Activated B cell treated with CpG ODN at 0.5 μM for 24 hours (primary cell): ENCODE results near the gene NTMT1. TPM values are rescaled to one million over a fixed set of nuclear protein-coding genes. Genes with fewer than 3 reads are reported as not detected.

ENCODE experiments used
- ATAC-seq: fragments of 200-7000 bp; cut with Tn5 transposase; one replicate; pipeline ENCODE4 v1.10.0; 2021; ENCODE audit warnings: low read depth, mild to moderate bottlenecking, moderate library complexity
- CTCF ChIA-PET: fragments of 350-600 bp; sonication (Branson Sonifier 250); formaldehyde crosslinking; loops from one replicate; lab custom pipeline; 2021; ENCODE audit warnings: antibody characterized with exemption; lab: Charles Lee
- POLR2A ChIA-PET: fragments of 350-600 bp; sonication (Branson Sonifier 250); formaldehyde crosslinking; loops from one replicate; lab custom pipeline; 2021; ENCODE audit warnings: antibody characterized with exemption; lab: Charles Lee
- DNase-seq: peaks from one replicate; pipeline ENCODE4 v3.0.0; 2022
- H3K27ac Mint-ChIP-seq: one replicate; pipeline ENCODE4 v1.8.0; 2020; ENCODE audit warnings: mixed read lengths
- H3K27me3 Mint-ChIP-seq: one replicate; pipeline ENCODE4 v1.8.0; 2021; ENCODE audit warnings: mixed read lengths
- H3K36me3 Mint-ChIP-seq: one replicate; pipeline ENCODE4 v1.8.0; 2021; ENCODE audit warnings: low read depth, mixed read lengths
- H3K4me1 Mint-ChIP-seq: one replicate; pipeline ENCODE4 v1.8.0; 2021; ENCODE audit warnings: mixed read lengths
- H3K4me3 Mint-ChIP-seq: one replicate; pipeline ENCODE4 v1.8.0; 2020; ENCODE audit warnings: mild to moderate bottlenecking, mixed read lengths
- H3K9me3 Mint-ChIP-seq: one replicate; pipeline ENCODE4 v1.8.0; 2020; ENCODE audit warnings: mixed read lengths
- intact Hi-C: fragments of 100-400 bp; cut with micrococcal nuclease; formaldehyde crosslinking; loops from one replicate; pipeline ENCODE4 v1.15.1; 2024
- total RNA-seq: library from RNA; stranded (reverse); gene quantifications from 2 replicates; pipeline ENCODE4 v1.2.3, GENCODE V29; 2022
- TF ChIP-seq, protein P1 (sequence below): fragments of 200-600 bp; IDR thresholded peaks from one replicate; pipeline ENCODE4 v1.8.0; 2022; ENCODE audit warnings: antibody characterized with exemption, mild to moderate bottlenecking

NTMT1 gene
- total RNA-seq, 1 donor from 2014 or later = 33.1 TPM

- no peaks in the 10 kb centered on the region for H3K9me3 Mint-ChIP-seq
- DNase-seq (no peak), ATAC-seq (no peak)
- H3K36me3 Mint-ChIP-seq = peaks cover 3% of the 10 kb centered on the region
- TF ChIP-seq, protein P1, sequence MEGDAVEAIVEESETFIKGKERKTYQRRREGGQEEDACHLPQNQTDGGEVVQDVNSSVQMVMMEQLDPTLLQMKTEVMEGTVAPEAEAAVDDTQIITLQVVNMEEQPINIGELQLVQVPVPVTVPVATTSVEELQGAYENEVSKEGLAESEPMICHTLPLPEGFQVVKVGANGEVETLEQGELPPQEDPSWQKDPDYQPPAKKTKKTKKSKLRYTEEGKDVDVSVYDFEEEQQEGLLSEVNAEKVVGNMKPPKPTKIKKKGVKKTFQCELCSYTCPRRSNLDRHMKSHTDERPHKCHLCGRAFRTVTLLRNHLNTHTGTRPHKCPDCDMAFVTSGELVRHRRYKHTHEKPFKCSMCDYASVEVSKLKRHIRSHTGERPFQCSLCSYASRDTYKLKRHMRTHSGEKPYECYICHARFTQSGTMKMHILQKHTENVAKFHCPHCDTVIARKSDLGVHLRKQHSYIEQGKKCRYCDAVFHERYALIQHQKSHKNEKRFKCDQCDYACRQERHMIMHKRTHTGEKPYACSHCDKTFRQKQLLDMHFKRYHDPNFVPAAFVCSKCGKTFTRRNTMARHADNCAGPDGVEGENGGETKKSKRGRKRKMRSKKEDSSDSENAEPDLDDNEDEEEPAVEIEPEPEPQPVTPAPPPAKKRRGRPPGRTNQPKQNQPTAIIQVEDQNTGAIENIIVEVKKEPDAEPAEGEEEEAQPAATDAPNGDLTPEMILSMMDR = no peak
- ChIA-PET CTCF (interaction anchor here (1.1 to 3.1 kb wide), 3 partner anchors 94 to 512 kb away, joined by 3 to 8 read pairs (median 3); no protein-coding TSS in a partner anchor), POLR2A (interaction anchor here (0.7 kb wide), 1 partner anchor 168 kb away, joined by 3 read pairs; no protein-coding TSS in a partner anchor)
- no peaks in the 10 kb centered on the region for H3K27me3 Mint-ChIP-seq
- intact Hi-C loops = loop anchor here (2.0 kb wide), 1 partner anchor 93 kb away; no protein-coding TSS in a partner anchor
- peaks cover 16% of the 10 kb centered on the region for H3K4me1 Mint-ChIP-seq
- H3K4me3 Mint-ChIP-seq = no peak overlapping the region
- H3K27ac Mint-ChIP-seq = no peak overlapping the region
These were observed 17.7 kb downstream of the NTMT1 start for GRCh38 chr9:129643706-129644105.

- ChIA-PET CTCF (interaction anchor here (1.1 kb wide), 1 partner anchor 93 kb away, joined by 3 read pairs; no protein-coding TSS in a partner anchor), POLR2A (no interaction called here)
- TF ChIP-seq, protein P1 = no peak
- H3K27ac Mint-ChIP-seq = no peak overlapping the region
- DNase-seq = no peak
- ATAC-seq = no peak
- H3K4me1 Mint-ChIP-seq = peaks cover 16% of the 10 kb centered on the region
- H3K9me3 Mint-ChIP-seq = no peaks in the 10 kb centered on the region
- intact Hi-C loops = no loop called here
- no peak overlapping the region for H3K4me3 Mint-ChIP-seq
- H3K27me3 Mint-ChIP-seq = no peaks in the 10 kb centered on the region
- peaks cover 2% of the 10 kb centered on the region for H3K36me3 Mint-ChIP-seq
These were observed 18.4 kb downstream of the NTMT1 start for GRCh38 chr9:129644365-129644764.

- peak overlapping the region; percentile 11 for H3K4me3 Mint-ChIP-seq
- H3K36me3 Mint-ChIP-seq = no peaks in the 10 kb centered on the region
- ChIA-PET CTCF (no interaction called here), POLR2A (no interaction called here)
- peaks cover 15% of the 10 kb centered on the region for H3K4me1 Mint-ChIP-seq
- no peaks in the 10 kb centered on the region for H3K9me3 Mint-ChIP-seq
- no peak overlapping the region for H3K27ac Mint-ChIP-seq
- intact Hi-C loops = no loop called here
- no peaks in the 10 kb centered on the region for H3K27me3 Mint-ChIP-seq
- DNase-seq (no peak), ATAC-seq (no peak)
- TF ChIP-seq, protein P1 = no peak
These were observed 18.9 kb downstream of the NTMT1 start for GRCh38 chr9:129644902-129645301.

GRCh38 chr9:129646252-129646651 lies 20.3 kb downstream of the NTMT1 start:
- Mint-ChIP-seq H3K4me1 (peaks cover 2% of the 10 kb centered on the region), H3K4me3 (no peak overlapping the region)
- CTCF ChIA-PET = no interaction called here

DNA sequence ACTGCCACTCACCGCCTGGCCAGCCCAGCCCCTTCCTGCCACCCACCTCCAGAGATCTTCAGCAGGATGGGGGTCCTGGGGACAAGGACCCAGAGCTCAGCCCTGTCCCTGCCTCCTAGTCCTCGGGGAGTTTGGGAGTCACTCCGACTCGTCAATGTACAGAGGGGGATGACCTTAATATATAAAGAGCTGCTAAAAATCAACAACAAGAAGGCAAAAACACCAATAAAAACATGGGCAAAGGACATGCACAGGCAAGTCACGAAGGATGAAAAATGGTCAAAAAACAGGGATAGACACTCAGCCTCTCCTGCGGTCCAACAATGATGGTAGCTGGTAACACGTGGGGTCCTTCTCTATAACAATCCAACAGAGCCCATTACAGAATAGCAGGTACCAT lies 20.7 kb downstream of the NTMT1 start:
- Mint-ChIP-seq H3K27ac (no peak overlapping the region), H3K4me1 (no peaks in the 10 kb centered on the region), H3K36me3 (no peaks in the 10 kb centered on the region), H3K27me3 (no peaks in the 10 kb centered on the region), H3K4me3 (no peak overlapping the region), H3K9me3 (no peaks in the 10 kb centered on the region)
- no peak for ATAC-seq
- CTCF ChIA-PET = no interaction called here
- TF ChIP-seq, protein P1 = no peak
- intact Hi-C loops = no loop called here
- no peak for DNase-seq
- POLR2A ChIA-PET = no interaction called here

More at GRCh38 chr9:129646252-129646651, 20.3 kb downstream of the NTMT1 start:
- Mint-ChIP-seq H3K9me3 (no peaks in the 10 kb centered on the region), H3K27me3 (no peaks in the 10 kb centered on the region), H3K36me3 (no peaks in the 10 kb centered on the region), H3K27ac (no peak overlapping the region)
- ATAC-seq = no peak
- intact Hi-C loops = no loop called here
- TF ChIP-seq, protein P1 = no peak
- POLR2A ChIA-PET = no interaction called here
- no peak for DNase-seq
